ENCODE results near the gene CORIN.

DNA sequence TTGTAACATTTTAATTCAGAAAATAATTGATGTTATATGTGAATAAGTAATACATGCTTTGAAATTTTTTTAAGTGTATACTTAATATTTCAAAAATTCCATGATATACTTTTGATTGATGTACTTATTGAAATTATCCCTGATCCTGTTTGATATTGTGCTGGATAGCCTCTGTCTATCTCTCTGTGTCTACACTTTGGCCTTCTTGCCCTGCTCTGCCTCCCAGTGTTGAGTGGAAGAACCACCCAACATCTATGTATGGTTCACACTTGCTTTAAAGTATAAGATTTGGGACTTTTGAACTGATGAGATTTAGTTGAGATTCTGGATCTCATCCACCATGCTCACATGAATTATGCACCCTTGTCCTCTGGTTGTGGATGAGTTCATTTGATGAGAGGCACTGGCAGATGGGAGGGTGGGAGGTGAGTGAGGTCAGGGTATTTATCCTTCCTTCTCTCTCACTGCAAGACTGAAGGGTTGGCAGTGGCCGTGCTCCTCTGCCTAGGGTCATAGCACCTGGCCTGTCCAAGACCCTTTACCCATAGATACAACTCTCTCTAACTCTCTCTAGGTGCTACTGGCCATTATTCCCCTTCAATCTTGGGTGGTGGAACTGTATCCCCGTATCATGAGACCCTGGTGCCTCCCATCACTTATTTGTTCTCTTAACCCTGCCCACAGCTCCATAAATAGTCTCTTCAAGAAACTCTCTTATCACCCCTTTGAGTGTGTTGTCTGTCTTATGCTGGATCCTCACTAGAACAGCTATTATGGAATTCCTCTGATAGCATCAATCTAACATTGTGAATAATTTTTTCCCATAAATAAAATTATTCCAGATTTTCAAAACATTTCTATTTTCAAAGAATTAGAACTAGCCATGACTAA is 75.2 kb downstream of the CORIN start:
- no peak for TF ChIP-seq RFX5 (IDR thresholded peaks at IDR 0.05)
- TF ChIP-seq, protein P1, sequence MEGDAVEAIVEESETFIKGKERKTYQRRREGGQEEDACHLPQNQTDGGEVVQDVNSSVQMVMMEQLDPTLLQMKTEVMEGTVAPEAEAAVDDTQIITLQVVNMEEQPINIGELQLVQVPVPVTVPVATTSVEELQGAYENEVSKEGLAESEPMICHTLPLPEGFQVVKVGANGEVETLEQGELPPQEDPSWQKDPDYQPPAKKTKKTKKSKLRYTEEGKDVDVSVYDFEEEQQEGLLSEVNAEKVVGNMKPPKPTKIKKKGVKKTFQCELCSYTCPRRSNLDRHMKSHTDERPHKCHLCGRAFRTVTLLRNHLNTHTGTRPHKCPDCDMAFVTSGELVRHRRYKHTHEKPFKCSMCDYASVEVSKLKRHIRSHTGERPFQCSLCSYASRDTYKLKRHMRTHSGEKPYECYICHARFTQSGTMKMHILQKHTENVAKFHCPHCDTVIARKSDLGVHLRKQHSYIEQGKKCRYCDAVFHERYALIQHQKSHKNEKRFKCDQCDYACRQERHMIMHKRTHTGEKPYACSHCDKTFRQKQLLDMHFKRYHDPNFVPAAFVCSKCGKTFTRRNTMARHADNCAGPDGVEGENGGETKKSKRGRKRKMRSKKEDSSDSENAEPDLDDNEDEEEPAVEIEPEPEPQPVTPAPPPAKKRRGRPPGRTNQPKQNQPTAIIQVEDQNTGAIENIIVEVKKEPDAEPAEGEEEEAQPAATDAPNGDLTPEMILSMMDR (IDR thresholded peaks at IDR 0.05), result no peak
- no peak for TF ChIP-seq EP300 (IDR thresholded peaks at IDR 0.05)
- no peak for TF ChIP-seq SMC3 (IDR thresholded peaks at IDR 0.05)
